Activated CD8-positive, alpha-beta memory T cell treated with anti-CD3 and anti-CD28 coated beads, Interleukin-2, amount 50 U/mL, for 1 hour (primary cell): ENCODE results near the gene ADARB2.

Source experiments
- DNase-seq: peaks from one replicate; pipeline ENCODE4 v3.0.0-alpha.2; 2020; ENCODE audit errors: extremely low read depth

Gene ADARB2

GRCh38 chr10:1686491-1686749 is 50.9 kb downstream of the ADARB2 start:
- no peak for DNase-seq

GRCh38 chr10:1685699-1686490 is 51.4 kb downstream of the ADARB2 start:
- no peak for DNase-seq

DNA sequence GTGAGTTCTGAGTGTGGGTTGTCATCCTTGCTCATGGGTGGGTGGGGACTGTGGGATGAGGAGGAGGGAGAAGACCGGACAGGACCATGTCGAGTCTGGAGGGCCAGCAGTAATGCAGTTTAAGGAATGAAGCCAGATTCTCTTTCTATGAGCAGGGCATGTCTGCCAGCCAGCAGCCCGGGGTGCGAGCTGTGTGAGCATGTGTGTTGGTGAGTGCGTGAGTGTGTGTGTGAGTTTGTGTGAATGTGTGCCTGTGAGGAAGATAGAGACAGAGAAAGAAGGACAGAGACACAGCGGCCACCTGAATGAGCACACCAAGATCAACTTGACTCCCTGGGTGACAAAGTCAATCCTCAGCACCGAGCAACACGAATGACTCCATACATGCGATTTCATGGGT is 52.3 kb downstream of the ADARB2 start:
- DNase-seq: no peak

- DNase-seq: no peak
Observed at GRCh38 chr10:1683649-1684048, 53.7 kb downstream of the ADARB2 start.

- no peak for DNase-seq
Observed at GRCh38 chr10:1679821-1680650, 57.3 kb downstream of the ADARB2 start.

DNA sequence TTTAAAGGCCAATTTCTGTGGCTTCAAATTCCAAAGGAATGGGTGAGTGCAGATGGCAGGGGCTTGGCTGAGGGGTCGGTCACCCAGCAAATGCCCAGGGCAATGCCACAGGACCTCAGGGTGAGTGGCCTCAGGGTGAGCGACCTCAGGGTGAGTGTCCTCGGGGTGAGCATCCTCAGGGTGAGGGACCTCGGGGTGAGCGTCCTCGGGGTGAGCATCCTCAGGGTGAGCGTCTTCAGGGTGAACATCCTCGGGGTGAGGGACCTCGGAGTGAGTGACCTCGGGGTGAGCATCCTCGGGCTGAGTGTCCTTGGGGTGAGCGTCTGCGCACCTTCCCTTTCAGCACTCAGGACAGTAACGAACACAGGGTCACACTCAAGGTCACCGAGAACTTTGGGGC is 59.2 kb downstream of the ADARB2 start:
- DNase-seq: no peak

- no peak for DNase-seq
Observed at GRCh38 chr10:1677307-1677939, 59.9 kb downstream of the ADARB2 start.

DNA sequence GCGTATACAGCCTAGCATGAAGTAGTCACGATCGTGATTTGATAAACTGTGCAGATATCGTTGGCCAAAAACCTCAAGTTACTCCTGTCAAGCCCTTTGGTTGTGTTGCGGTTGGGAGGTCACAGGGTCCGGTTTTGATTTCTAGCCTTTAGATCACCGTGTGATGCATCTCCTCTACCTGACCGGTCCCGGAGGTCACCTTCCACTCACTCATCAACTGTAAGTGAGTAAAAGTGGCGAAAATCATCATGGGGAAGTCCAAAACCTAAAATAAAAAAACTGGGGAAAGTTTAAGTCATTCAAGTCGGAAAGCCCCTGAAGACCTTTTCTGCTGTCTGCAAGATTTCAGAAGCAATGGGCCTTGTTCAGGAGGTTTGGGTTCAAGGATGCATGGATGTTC is 62.8 kb downstream of the ADARB2 start:
- no peak for DNase-seq

DNA sequence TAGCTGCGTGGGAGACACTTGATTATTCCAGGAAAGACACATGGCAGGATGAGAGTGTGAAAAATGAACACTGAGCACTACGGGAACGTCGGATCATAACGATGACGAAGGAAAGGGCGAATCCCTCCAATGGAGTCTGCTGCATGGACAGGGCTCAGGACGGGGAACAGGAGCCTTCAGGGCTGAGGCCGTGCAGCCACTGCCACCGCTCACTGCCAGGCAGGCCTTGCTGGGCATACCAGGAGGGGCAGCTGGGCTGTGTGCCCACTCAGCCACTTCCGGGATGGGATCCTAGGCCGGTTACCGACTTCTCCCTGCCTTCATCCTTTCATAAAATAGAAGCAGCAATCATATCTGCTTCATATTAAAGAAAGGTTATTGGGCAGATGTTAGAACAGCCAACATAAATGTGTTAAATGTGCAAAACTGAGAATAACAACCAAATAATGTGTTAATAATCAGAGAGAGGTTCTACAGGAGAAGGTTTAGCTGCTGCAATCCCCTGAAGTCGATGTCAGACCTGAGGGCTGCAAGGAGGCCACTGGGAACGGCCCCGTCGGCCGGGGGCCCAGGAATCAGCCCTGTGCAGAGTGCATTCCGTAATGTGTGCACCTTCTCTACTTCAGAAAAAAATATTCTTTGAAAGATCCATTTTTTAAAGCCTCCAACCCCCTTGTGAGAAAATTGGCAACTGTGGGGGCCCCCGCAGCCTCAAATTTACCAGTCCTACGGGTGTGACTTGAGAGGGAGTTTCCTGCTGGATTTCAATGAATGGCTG is 63.6 kb downstream of the ADARB2 start:
- DNase-seq: no peak

GRCh38 chr10:1672001-1672781 is 65.1 kb downstream of the ADARB2 start:
- no peak for DNase-seq

GRCh38 chr10:1671366-1672000 is 65.8 kb downstream of the ADARB2 start:
- DNase-seq: no peak

- DNase-seq: no peak
Observed at GRCh38 chr10:1670541-1671365, 66.6 kb downstream of the ADARB2 start.

DNA sequence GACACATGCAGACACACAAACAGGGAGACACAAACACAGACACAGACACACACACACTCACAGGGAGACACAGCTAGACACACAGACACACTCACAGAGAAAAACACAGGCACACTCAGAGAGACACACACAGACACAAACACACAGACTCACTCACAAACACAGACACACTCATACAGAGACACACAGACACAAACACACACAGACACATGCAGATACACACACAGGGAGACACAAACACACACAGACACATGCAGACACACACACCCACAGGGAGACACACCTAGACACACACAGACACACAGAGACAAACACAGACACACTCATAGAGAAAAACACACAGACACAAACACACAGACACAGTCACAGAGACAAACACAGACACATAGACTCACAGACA is 67.9 kb downstream of the ADARB2 start:
- DNase-seq: no peak

GRCh38 chr10:1668399-1668798 is 68.9 kb downstream of the ADARB2 start:
- DNase-seq: no peak

DNA sequence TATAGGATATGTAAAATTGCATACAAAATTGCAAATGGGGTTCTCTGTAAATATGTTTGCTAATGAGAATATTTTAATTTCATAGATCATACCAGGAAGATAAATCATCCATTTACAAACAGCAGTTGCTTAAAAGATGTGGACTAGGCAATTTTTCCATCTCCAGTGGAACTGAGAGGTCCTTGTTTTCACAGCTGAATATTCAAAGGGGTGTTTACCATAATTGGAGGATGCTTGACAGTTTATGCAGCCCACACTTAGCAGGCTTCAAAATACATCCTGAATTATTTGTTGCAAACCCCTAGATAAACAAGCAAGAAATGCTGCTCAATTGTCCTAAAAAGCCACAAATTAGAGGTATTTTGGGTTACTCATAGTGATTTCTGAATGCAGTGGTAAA is 69.9 kb downstream of the ADARB2 start:
- DNase-seq: no peak

DNA sequence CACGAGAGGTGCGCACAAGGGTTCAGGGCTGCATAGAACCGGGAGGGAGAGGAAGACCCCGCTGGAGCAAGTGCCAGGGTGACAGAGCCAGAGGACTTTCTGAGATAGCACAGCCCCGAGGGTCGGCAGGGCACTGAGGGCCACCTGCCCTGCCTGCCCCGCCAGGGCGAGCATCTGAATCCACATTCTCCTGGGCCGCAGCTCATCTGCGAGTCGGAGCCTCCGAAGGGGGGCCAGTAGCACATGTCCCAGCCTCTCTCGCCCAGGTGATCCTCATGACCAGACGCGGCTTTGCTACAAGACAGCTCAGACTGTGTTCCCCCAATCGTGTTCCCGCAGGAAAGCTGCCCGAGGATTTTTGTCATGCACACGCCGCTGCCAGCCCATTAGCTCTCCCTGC is 71.2 kb downstream of the ADARB2 start:
- DNase-seq: no peak

DNA sequence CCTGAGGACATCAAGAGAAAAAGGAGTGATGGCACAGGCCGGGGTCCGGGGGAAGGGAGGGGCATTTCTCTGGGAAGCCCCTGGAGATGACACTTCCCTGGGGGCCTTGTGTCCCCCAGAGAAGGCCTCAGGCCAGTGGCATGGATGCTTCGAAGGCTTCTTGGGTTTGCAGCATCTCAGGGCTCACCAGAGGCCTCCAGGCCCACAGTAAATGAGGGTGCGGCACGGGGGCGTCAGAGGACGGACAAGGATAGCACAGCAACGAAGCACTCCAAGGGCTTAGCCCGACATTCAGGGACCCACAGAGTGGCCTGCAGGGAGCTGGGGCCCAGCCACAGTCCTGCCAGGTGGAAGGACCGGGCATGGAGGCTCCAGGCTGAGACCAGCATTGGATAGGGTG is 71.6 kb downstream of the ADARB2 start:
- DNase-seq: no peak

- no peak for DNase-seq
Observed at GRCh38 chr10:1665021-1665661, 72.2 kb downstream of the ADARB2 start.

GRCh38 chr10:1664333-1664964 is 72.9 kb downstream of the ADARB2 start:
- DNase-seq: no peak
